HepG2 (cell line): ENCODE measurements around the gene RSPH9. TPM values are rescaled to one million over a fixed set of nuclear protein-coding genes. Genes with fewer than 3 reads are reported as not detected.

Source experiments
- ARID3A ChIP-seq: IDR thresholded peaks from 2 replicates; pipeline ENCODE4 v1.6.1; 2012; ENCODE audit warnings: low read depth, low read length, improper control_type of control experiment
- FOXA1 ChIP-seq, 2 experiments: fragments of 450-650 bp in 1 of 2; sonication (generic) in 1 of 2; formaldehyde crosslinking in 1 of 2; IDR thresholded peaks; 2 replicates each; pipeline versions ENCODE4 v1.4.0 to v1.6.1; 2016 to 2020; ENCODE audit warnings: missing genetic modification reagents in 1 of 2
- FOXA3 ChIP-seq: IDR thresholded peaks from 2 replicates; pipeline ENCODE4 v1.6.1; 2016; ENCODE audit warnings: missing genetic modification reagents, missing compliant biosample characterization
- FOXJ3 ChIP-seq: sonication (generic); formaldehyde crosslinking; IDR thresholded peaks from 2 replicates; pipeline ENCODE4 v1.4.0; 2020; ENCODE audit warnings: missing genetic modification reagents, mild to moderate bottlenecking, borderline replicate concordance
- GRHL1 ChIP-seq: sonication (generic); formaldehyde crosslinking; conservative IDR thresholded peaks from 2 replicates; pipeline ENCODE4 v1.8.0; 2022; ENCODE audit warnings: missing genetic modification reagents
- NR2F6 ChIP-seq, 2 experiments: IDR thresholded peaks; 2 replicates each; pipeline ENCODE4 v1.6.1; 2016; ENCODE audit warnings: antibody characterized with exemption in 1 of 2, mild to moderate bottlenecking in 1 of 2
- PHF20 ChIP-seq: sonication (generic); formaldehyde crosslinking; IDR thresholded peaks from 2 replicates; pipeline ENCODE4 v1.5.0; 2020; ENCODE audit warnings: mild to moderate bottlenecking, missing genetic modification reagents
- RFXAP ChIP-seq: sonication (generic); formaldehyde crosslinking; IDR thresholded peaks from 2 replicates; pipeline ENCODE4 v1.4.0; 2020; ENCODE audit warnings: missing genetic modification reagents, borderline replicate concordance
- TAF15 ChIP-seq: fragments of 200-400 bp; formaldehyde crosslinking; IDR thresholded peaks from one replicate; pipeline ENCODE4 v1.6.1; 2018; ENCODE audit warnings: mild to moderate bottlenecking, low read depth, low read length; ENCODE audit not compliant: poor library complexity, severe bottlenecking
- TERF1 ChIP-seq: sonication (generic); formaldehyde crosslinking; IDR thresholded peaks from 2 replicates; pipeline ENCODE4 v1.8.0; 2022; ENCODE audit warnings: mild to moderate bottlenecking, missing genetic modification reagents, moderate library complexity
- TRAFD1 ChIP-seq: sonication (generic); formaldehyde crosslinking; IDR thresholded peaks from 2 replicates; pipeline ENCODE4 v1.5.1; 2020; ENCODE audit warnings: missing genetic modification reagents, mild to moderate bottlenecking, borderline replicate concordance
- WIZ ChIP-seq: sonication (generic); formaldehyde crosslinking; IDR thresholded peaks from 2 replicates; pipeline ENCODE4 v1.5.1; 2020; ENCODE audit warnings: mild to moderate bottlenecking, missing genetic modification reagents
- ZIK1 ChIP-seq: sonication (generic); formaldehyde crosslinking; IDR thresholded peaks from 2 replicates; pipeline ENCODE4 v1.5.0; 2020; ENCODE audit warnings: mild to moderate bottlenecking, low read depth, missing genetic modification reagents, borderline replicate concordance
- ZNF256 ChIP-seq: sonication (generic); formaldehyde crosslinking; conservative IDR thresholded peaks from 2 replicates; pipeline ENCODE4 v1.4.0; 2020; ENCODE audit warnings: missing genetic modification reagents
- ZNF274 ChIP-seq: sonication (generic); formaldehyde crosslinking; IDR thresholded peaks from 2 replicates; pipeline ENCODE4 v1.5.1; 2020; ENCODE audit warnings: mild to moderate bottlenecking, missing genetic modification reagents
- ZNF496 ChIP-seq: sonication (generic); formaldehyde crosslinking; IDR thresholded peaks from 2 replicates; pipeline ENCODE4 v1.8.1; 2023; ENCODE audit warnings: mild to moderate bottlenecking, moderate library complexity, missing genetic modification reagents; ENCODE audit not compliant: insufficient replicate concordance
- ZNF598 ChIP-seq: sonication (generic); formaldehyde crosslinking; IDR thresholded peaks from 2 replicates; pipeline ENCODE4 v1.5.1; 2020; ENCODE audit warnings: mild to moderate bottlenecking, missing genetic modification reagents, borderline replicate concordance
- ZNF614 ChIP-seq: IDR thresholded peaks from 2 replicates; pipeline ENCODE4 v1.6.1; 2018; ENCODE audit warnings: missing biosample characterization, missing genetic modification reagents, inconsistent platforms, borderline replicate concordance
- polyA plus RNA-seq, 8 experiments: library from polyadenylated mRNA; depleted of rRNA in 3 of 8; stranded (reverse) in 7 of 8; unstranded in 1 of 8; fragments of >200 nt; fragmentation: Illumina TruSeq in 4 of 8; extraction: Trizol in 4 of 8; gene quantifications; 2 replicates each; pipeline versions ENCODE4 v1.2.1 to v1.2.3, GENCODE V29; 2011 to 2016; ENCODE audit warnings: low read depth in 4 of 8, missing spikeins in 1 of 8, mixed read lengths in 1 of 8; ENCODE audit not compliant: insufficient read depth in 1 of 8
- total RNA-seq, 5 experiments: library from RNA; depleted of rRNA; stranded (reverse); fragments of >200 nt; fragmentation: Illumina TruSeq; extraction: Trizol; gene quantifications; 2 replicates each; pipeline ENCODE4 v1.2.3, GENCODE V29; 2016; ENCODE audit warnings: low read depth in 1 of 5

RSPH9 gene
- total and polyA plus RNA-seq, 2 of the 13 experiments (the other 11 are each of a cell fraction or from before 2014, with no cell fraction given), result 0.04 TPM; not detected in 1

GRCh38 chr6:43702534-43703440, 58.0 kb downstream of the RSPH9 start (continued):
- TF ChIP-seq TAF15 (no peak), FOXA3 (peak; percentile 22; the same call in 1 of the 2 replicates), RFXAP (no peak), FOXA1 (IDR thresholded peaks at IDR 0.05) (no peak), FOXA1 (CRISPR knock-in tag; IDR thresholded peaks at IDR 0.05) (no peak), ZIK1 (CRISPR knock-in tag) (no peak), ZNF614 (CRISPR knock-in tag) (no peak), TERF1 (CRISPR knock-in tag) (no peak), FOXJ3 (CRISPR knock-in tag) (no peak), TRAFD1 (CRISPR knock-in tag) (no peak), PHF20 (no peak), GRHL1 (CRISPR knock-in tag) (no peak), ZNF598 (CRISPR knock-in tag) (no peak), ZNF496 (no peak), ARID3A (no peak), NR2F6 (IDR thresholded peaks at IDR 0.05) (no peak), NR2F6 (CRISPR knock-in tag; IDR thresholded peaks at IDR 0.05) (no peak; the same call in 1 of the 2 replicates), ZNF274 (no peak), ZNF256 (CRISPR knock-in tag) (no peak), WIZ (CRISPR knock-in tag) (no peak)
